ENCODE results near the gene CARM1. TPM values are rescaled to one million over a fixed set of nuclear protein-coding genes. Genes with fewer than 3 reads are reported as not detected.

CARM1 gene
- total and polyA plus RNA-seq, 2 of the 13 experiments (the other 11 are each of a cell fraction or from before 2014, with no cell fraction given) = 27.6 to 55.8 TPM

GRCh38 chr19:10936661-10937084 lies 65.3 kb downstream of the CARM1 start (continued):
- no peak for TF ChIP-seq SOX13 (IDR thresholded peaks at IDR 0.05)
- TF ChIP-seq SOX13 (CRISPR knock-in tag; conservative IDR thresholded peaks at IDR 0.05 in 1 of 2, IDR thresholded peaks at IDR 0.05 in 1 of 2) = peak in 1 of 2 experiments; percentile 28; a peak in 1 of 4 replicates
- 0 out of 2 replicates have a peak, but pooled peaks have one; percentile 21 for TF ChIP-seq ZNF350 (CRISPR knock-in tag; IDR thresholded peaks at IDR 0.05; ENCODE audit: borderline replicate concordance, low read depth)
- no peak for TF ChIP-seq PRPF4 (IDR thresholded peaks at IDR 0.05; ENCODE audit: low read depth, low read length, poor library complexity, severe bottlenecking)
- TF ChIP-seq ESRRA (CRISPR knock-in tag; IDR thresholded peaks at IDR 0.05; ENCODE audit: low read depth) = no peak
- TF ChIP-seq ZNF562 (CRISPR knock-in tag; IDR thresholded peaks at IDR 0.05; ENCODE audit: borderline replicate concordance) = no peak
- no peak for TF ChIP-seq ZNF749 (CRISPR knock-in tag; IDR thresholded peaks at IDR 0.05; ENCODE audit: borderline replicate concordance)
- no peak for TF ChIP-seq CENPBD1 (CRISPR knock-in tag; IDR thresholded peaks at IDR 0.05; ENCODE audit: borderline replicate concordance, low read depth)
- no peak for TF ChIP-seq HOXD1 (CRISPR knock-in tag; IDR thresholded peaks at IDR 0.05)
- 0 out of 2 replicates have a peak, but pooled peaks have one; percentile 18 for TF ChIP-seq ARID5B (CRISPR knock-in tag; IDR thresholded peaks at IDR 0.05)
- no peak for TF ChIP-seq MXD1 (CRISPR knock-in tag; IDR thresholded peaks at IDR 0.05)
- no peak for TF ChIP-seq KDM1A (CRISPR knock-in tag; IDR thresholded peaks at IDR 0.05)
- TF ChIP-seq GATAD2A (CRISPR knock-in tag; IDR thresholded peaks at IDR 0.05) = peak; percentile 41; the same call in 1 of the 2 replicates
- TF ChIP-seq TBP (CRISPR knock-in tag; IDR thresholded peaks at IDR 0.05) = no peak
- TF ChIP-seq HDAC1 (CRISPR knock-in tag; IDR thresholded peaks at IDR 0.05) = no peak
- TF ChIP-seq PCBP1 (IDR thresholded peaks at IDR 0.05; ENCODE audit: borderline replicate concordance, low read depth, low read length) = no peak
- TF ChIP-seq SMC3 (IDR thresholded peaks at IDR 0.05; ENCODE audit: low read length) = peak; percentile 79
- no peak for TF ChIP-seq KLF9 (CRISPR knock-in tag; IDR thresholded peaks at IDR 0.05; ENCODE audit: low read depth)
- TF ChIP-seq ZNF441 (CRISPR knock-in tag; IDR thresholded peaks at IDR 0.05; ENCODE audit: borderline replicate concordance) = peak; percentile 99
- TF ChIP-seq ZNF362 (CRISPR knock-in tag; IDR thresholded peaks at IDR 0.05; ENCODE audit: borderline replicate concordance) = peak; percentile 98
- TF ChIP-seq BCLAF1 (IDR thresholded peaks at IDR 0.05) = no peak
- TF ChIP-seq REL (CRISPR knock-in tag; conservative IDR thresholded peaks at IDR 0.05) = no peak
- no peak for TF ChIP-seq RBM22 (optimal IDR thresholded peaks at IDR 0.05; ENCODE audit: low read length)
